Neutrophil (primary cell): ENCODE data around the gene TNFRSF13B.

Experiments used
- H3K27ac ChIP-seq: fragments of 200-600 bp; sonication (generic); 2 replicates; pipeline ENCODE4 v1.5.1; 2016; ENCODE audit warnings: mild to moderate bottlenecking, moderate library complexity
- H3K27me3 ChIP-seq: fragments of 200-600 bp; sonication (generic); 2 replicates; pipeline ENCODE4 v1.6.0; 2016; ENCODE audit warnings: mild to moderate bottlenecking
- H3K36me3 ChIP-seq: fragments of 200-600 bp; sonication (generic); 2 replicates; pipeline ENCODE4 v1.5.1; 2017
- H3K4me1 ChIP-seq, 2 experiments: fragments of 200-600 bp in 1 of 2; sonication (generic) in 1 of 2; 1 replicate in 1 of 2; 2 replicates in 1 of 2; pipeline versions ENCODE4 v1.5.1 to v1.6.1; 2013 to 2016; ENCODE audit warnings: low read depth in 1 of 2, low read length in 1 of 2, mild to moderate bottlenecking in 1 of 2, moderate library complexity in 1 of 2; ENCODE audit not compliant: control insufficient read depth in 1 of 2, insufficient read depth in 1 of 2
- H3K4me3 ChIP-seq, 2 experiments: fragments of 200-600 bp in 1 of 2; sonication (generic) in 1 of 2; 1 replicate in 1 of 2; 2 replicates in 1 of 2; pipeline ENCODE4 v1.5.1; 2013 to 2016; ENCODE audit warnings: low read depth in 1 of 2, low read length in 1 of 2, mild to moderate bottlenecking in 1 of 2, moderate library complexity in 1 of 2
- H3K9me3 ChIP-seq: fragments of 200-600 bp; sonication (generic); 2 replicates; pipeline ENCODE4 v1.5.1; 2016
- CTCF ChIP-seq: fragments of 200-600 bp; sonication (generic); IDR thresholded peaks from 2 replicates; pipeline ENCODE4 v1.5.1; 2016; ENCODE audit warnings: antibody characterized with exemption

The TNFRSF13B gene

DNA sequence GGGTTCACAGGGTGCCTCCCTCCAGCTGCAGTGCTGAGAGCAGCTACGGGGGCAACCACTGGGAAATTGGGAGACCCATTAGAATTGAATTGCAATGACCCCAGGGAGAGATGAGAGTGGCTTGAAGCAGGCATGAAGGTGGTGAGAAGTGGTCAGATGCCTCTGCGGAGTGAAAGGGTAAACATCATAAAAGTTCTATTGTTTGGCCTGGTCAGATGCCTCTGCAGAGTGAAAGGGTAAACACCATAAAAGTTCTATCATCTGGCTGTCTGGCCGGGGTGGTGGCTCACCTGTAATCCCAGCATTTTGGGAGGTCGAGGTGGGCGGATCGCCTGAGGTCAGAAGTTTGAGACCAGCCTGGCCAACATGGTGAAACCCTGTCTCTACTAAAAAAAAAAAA, 53.5 kb downstream of the TNFRSF13B start:
- Histone ChIP-seq H3K4me3 (no peak overlapping the region), H3K27ac (no peak overlapping the region), H3K27me3 (no peaks in the 10 kb centered on the region), H3K4me1 (no peaks in the 10 kb centered on the region), H3K36me3 (no peaks in the 10 kb centered on the region), H3K9me3 (no peaks in the 10 kb centered on the region)
- TF ChIP-seq CTCF: no peak

- TF ChIP-seq CTCF: no peak
Observed at GRCh38 chr17:16917671-16918394, 54.1 kb downstream of the TNFRSF13B start.

DNA sequence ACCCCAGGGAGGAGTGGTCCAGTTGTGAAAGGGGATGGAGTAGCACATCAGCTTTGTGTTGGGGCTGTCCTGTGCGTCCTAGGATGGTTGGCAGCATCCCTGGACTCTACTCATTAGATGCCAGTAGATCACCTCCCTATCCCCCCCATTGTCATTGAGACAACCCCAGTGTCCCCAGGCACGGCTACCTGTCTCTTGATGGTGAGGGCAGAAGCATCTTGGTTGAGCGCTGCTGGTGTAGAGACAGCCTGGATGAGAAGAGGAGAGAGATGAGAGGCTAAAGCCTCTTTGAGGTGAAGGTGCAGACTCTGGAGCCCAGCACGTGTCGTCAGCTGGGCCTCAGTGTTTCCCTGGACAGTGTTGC, 55.4 kb downstream of the TNFRSF13B start:
- TF ChIP-seq CTCF: no peak
- Histone ChIP-seq H3K36me3 (no peaks in the 10 kb centered on the region), H3K4me3 (no peak overlapping the region), H3K27ac (no peak overlapping the region), H3K27me3 (no peaks in the 10 kb centered on the region), H3K9me3 (no peaks in the 10 kb centered on the region), H3K4me1 (no peaks in the 10 kb centered on the region)

More at GRCh38 chr17:16917671-16918394, 54.1 kb downstream of the TNFRSF13B start:
- Histone ChIP-seq H3K4me1 (no peaks in the 10 kb centered on the region), H3K9me3 (no peaks in the 10 kb centered on the region), H3K27ac (no peak overlapping the region), H3K36me3 (no peaks in the 10 kb centered on the region), H3K27me3 (no peaks in the 10 kb centered on the region), H3K4me3 (no peak overlapping the region)

- H3K4me3 ChIP-seq: no peak overlapping the region
- no peaks in the 10 kb centered on the region for H3K9me3 ChIP-seq
- H3K4me1 ChIP-seq: no peaks in the 10 kb centered on the region
- TF ChIP-seq CTCF: no peak
- H3K27ac ChIP-seq: no peak overlapping the region
- no peaks in the 10 kb centered on the region for H3K27me3 ChIP-seq
- no peaks in the 10 kb centered on the region for H3K36me3 ChIP-seq
Observed at GRCh38 chr17:16915752-16916556, 56.0 kb downstream of the TNFRSF13B start.

GRCh38 chr17:16913463-16913862, 58.5 kb downstream of the TNFRSF13B start:
- Histone ChIP-seq H3K4me3 (no peak overlapping the region), H3K4me1 (no peaks in the 10 kb centered on the region), H3K9me3 (no peaks in the 10 kb centered on the region), H3K36me3 (no peaks in the 10 kb centered on the region), H3K27ac (no peak overlapping the region), H3K27me3 (peaks cover 6% of the 10 kb centered on the region)
- TF ChIP-seq CTCF: no peak
